HG03565 (cell line): Measurements from ENCODE around the gene GLP1R.
"Not testable (repeated sequence)": the region's sequence is repeated elsewhere in the genome, so short reads cannot be mapped to it uniquely, and the experiment has no call there.

Source experiments
- ATAC-seq: cut with Tn5 transposase; IDR thresholded peaks from one replicate; pipeline ENCODE4 v1.9.1; 2021; ENCODE audit warnings: mild to moderate bottlenecking, moderate library complexity; ENCODE audit not compliant: unreplicated experiment

Gene GLP1R

GRCh38 chr6:39118921-39119320 lies 70.3 kb downstream of the GLP1R start:
- ATAC-seq, result no peak

- ATAC-seq, result no peak
These were observed 75.5 kb downstream of the GLP1R start for GRCh38 chr6:39124114-39124513.

GRCh38 chr6:39128106-39128505 lies 79.5 kb downstream of the GLP1R start:
- ATAC-seq, result no peak

- no peak for ATAC-seq
These were observed 80.3 kb downstream of the GLP1R start for GRCh38 chr6:39128832-39129231.

- ATAC-seq, result no peak
These were observed 82.1 kb downstream of the GLP1R start for GRCh38 chr6:39130691-39131090.

- ATAC-seq, result not testable (repeated sequence)
These were observed 86.2 kb downstream of the GLP1R start for GRCh38 chr6:39134761-39135160.

- ATAC-seq, result not testable (repeated sequence)
These were observed 87.6 kb downstream of the GLP1R start for GRCh38 chr6:39136207-39136606.

- ATAC-seq, result no peak
These were observed 88.7 kb downstream of the GLP1R start for GRCh38 chr6:39137245-39137644.
